Measurements from ENCODE around the gene FAM13A. TPM values are rescaled to one million over a fixed set of nuclear protein-coding genes. Genes with fewer than 3 reads are reported as not detected.
A peak's percentile ranks its signal among the peaks of the same experiment; 100 is the strongest.

Gene FAM13A
- total and polyA plus RNA-seq, 9 of the 15 experiments (the other 6 are each of a cell fraction or from before 2014, with no cell fraction given), result 11.3 to 23.3 (median 14.7) TPM

GRCh38 chr4:89105726-89106125, 48.7 kb upstream of the FAM13A start (continued):
- TF ChIP-seq CBX2 (IDR thresholded peaks at IDR 0.05; ENCODE audit: insufficient read depth, low read length, poor library complexity, severe bottlenecking) (no peak), HES1 (IDR thresholded peaks at IDR 0.05; ENCODE audit: low read depth) (no peak), ZNF165 (CRISPR knock-in tag; IDR thresholded peaks at IDR 0.05; ENCODE audit: borderline replicate concordance) (no peak)

GRCh38 chr4:89101256-89102161, 44.5 kb upstream of the FAM13A start:
- no TSS peak for BruUV-seq (replicated peaks)
- Histone ChIP-seq H3K27ac (ENCODE audit: extremely low read depth, low read depth, low read length) (no peak overlapping the region), H3K4me1 (replicated peaks in 1 of 2; ENCODE audit: control insufficient read depth in 2 of 2, insufficient read depth in 2 of 2, low read length in 2 of 2) (no peaks in the 10 kb centered on the region), H3K36me3 (ENCODE audit: control insufficient read depth, insufficient read depth, low read length) (no peaks in the 10 kb centered on the region), H4K20me1 (replicated peaks; ENCODE audit: control insufficient read depth, insufficient read depth, low read length) (no peaks in the 10 kb centered on the region), H3K9ac (ENCODE audit: insufficient read depth in 1 of 2, low read depth in 2 of 2, low read length in 2 of 2) (no peak overlapping the region), H3K9me3 (replicated peaks; ENCODE audit: control insufficient read depth, insufficient read depth, low read depth, low read length) (no peaks in the 10 kb centered on the region), H3K9me1 (ENCODE audit: control insufficient read depth, insufficient read depth, low read length) (no peaks in the 10 kb centered on the region), H3K79me2 (ENCODE audit: control insufficient read depth, insufficient read depth, low read length) (no peaks in the 10 kb centered on the region), H3K4me2 (ENCODE audit: insufficient read depth, low read length) (no peak overlapping the region), H3K4me3 (no peak overlapping the region), H3K27me3 (ENCODE audit: control insufficient read depth in 2 of 2, insufficient read depth in 2 of 2, low read length in 2 of 2) (peaks cover 5 to 23% of the 10 kb centered on the region in 2 experiments; a peak in 4 of 5 replicates), H2AFZ (ENCODE audit: low read depth, low read length) (no peak overlapping the region)
- POLR2A ChIA-PET, result interaction anchor here (0.5 kb wide), 1 partner anchor 175 kb away, joined by 4 read pairs; no protein-coding TSS in a partner anchor
- intact Hi-C loops (cut with micrococcal nuclease), result no loop called here
- CTCF ChIA-PET (ENCODE audit: low intra/inter-chr PET ratio), result no interaction called here
- ATAC-seq (no peak), DNase-seq (ENCODE audit: extremely low read depth in 1 of 4, low spot score in 3 of 4) (no peak), FAIRE-seq (no peak)
- WGBS (ENCODE audit: insufficient coverage, low coverage, missing lambda C conversion rate), result 8% methylated on average over 11 of the region's 11 CpGs
- in situ Hi-C loops (cut with MboI), result no loop called here
- no peak for TF ChIP-seq FOXJ2 (tag; IDR thresholded peaks at IDR 0.05)
- no peak for TF ChIP-seq ATF2 (CRISPR knock-in tag; IDR thresholded peaks at IDR 0.05)
- no peak for TF ChIP-seq EHMT2 (IDR thresholded peaks at IDR 0.05)
- peak; percentile 61 to 68 for TF ChIP-seq NRF1 (conservative IDR thresholded peaks at IDR 0.05 in 1 of 2, IDR thresholded peaks at IDR 0.05 in 1 of 2)
- no peak for TF ChIP-seq KAT8 (IDR thresholded peaks at IDR 0.05; ENCODE audit: low read depth)
- TF ChIP-seq ZNF311 (CRISPR knock-in tag; IDR thresholded peaks at IDR 0.05), result no peak
- no peak for TF ChIP-seq POLR2A (conservative IDR thresholded peaks at IDR 0.05)
- no peak for TF ChIP-seq SRSF1 (IDR thresholded peaks at IDR 0.05; ENCODE audit: low read depth, low read length)

Measured in K562 (cell line).